IPS-15b (cell line): ENCODE measurements around the gene LYVE1.

Experiments
- H3K27me3 ChIP-seq: one replicate; pipeline ENCODE4 v1.6.1; 2013; ENCODE audit warnings: low read length; ENCODE audit not compliant: control insufficient read depth, insufficient read depth
- H3K36me3 ChIP-seq: one replicate; pipeline ENCODE4 v1.6.1; 2013; ENCODE audit warnings: low read length; ENCODE audit not compliant: control insufficient read depth, insufficient read depth
- H3K4me1 ChIP-seq: one replicate; pipeline ENCODE4 v1.6.1; 2013; ENCODE audit warnings: mild to moderate bottlenecking, low read length; ENCODE audit not compliant: control insufficient read depth, insufficient read depth
- H3K4me3 ChIP-seq: one replicate; pipeline ENCODE4 v1.5.1; 2013; ENCODE audit warnings: low read depth, low read length
- H3K9ac ChIP-seq: one replicate; pipeline ENCODE4 v1.6.1; 2013; ENCODE audit warnings: low read depth, mild to moderate bottlenecking, low read length
- H3K9me3 ChIP-seq: one replicate; pipeline ENCODE4 v1.6.1; 2013; ENCODE audit warnings: mild to moderate bottlenecking, low read length; ENCODE audit not compliant: control insufficient read depth, insufficient read depth

The LYVE1 gene

GRCh38 chr11:10572533-10572932, 4.1 kb upstream of the LYVE1 start:
- H3K9me3 ChIP-seq: no peaks in the 10 kb centered on the region

GRCh38 chr11:10567446-10567845, 1.0 kb downstream of the LYVE1 start:
- H3K4me1 ChIP-seq: no peaks in the 10 kb centered on the region
- no peaks in the 10 kb centered on the region for H3K9me3 ChIP-seq
- H3K4me3 ChIP-seq: no peak overlapping the region
- no peak overlapping the region for H3K9ac ChIP-seq
- H3K27me3 ChIP-seq: no peaks in the 10 kb centered on the region
- no peaks in the 10 kb centered on the region for H3K36me3 ChIP-seq

More at GRCh38 chr11:10572533-10572932, 4.1 kb upstream of the LYVE1 start:
- H3K4me3 ChIP-seq: no peak overlapping the region
- no peaks in the 10 kb centered on the region for H3K36me3 ChIP-seq
- H3K4me1 ChIP-seq: no peaks in the 10 kb centered on the region
- H3K27me3 ChIP-seq: no peaks in the 10 kb centered on the region
- no peak overlapping the region for H3K9ac ChIP-seq

DNA sequence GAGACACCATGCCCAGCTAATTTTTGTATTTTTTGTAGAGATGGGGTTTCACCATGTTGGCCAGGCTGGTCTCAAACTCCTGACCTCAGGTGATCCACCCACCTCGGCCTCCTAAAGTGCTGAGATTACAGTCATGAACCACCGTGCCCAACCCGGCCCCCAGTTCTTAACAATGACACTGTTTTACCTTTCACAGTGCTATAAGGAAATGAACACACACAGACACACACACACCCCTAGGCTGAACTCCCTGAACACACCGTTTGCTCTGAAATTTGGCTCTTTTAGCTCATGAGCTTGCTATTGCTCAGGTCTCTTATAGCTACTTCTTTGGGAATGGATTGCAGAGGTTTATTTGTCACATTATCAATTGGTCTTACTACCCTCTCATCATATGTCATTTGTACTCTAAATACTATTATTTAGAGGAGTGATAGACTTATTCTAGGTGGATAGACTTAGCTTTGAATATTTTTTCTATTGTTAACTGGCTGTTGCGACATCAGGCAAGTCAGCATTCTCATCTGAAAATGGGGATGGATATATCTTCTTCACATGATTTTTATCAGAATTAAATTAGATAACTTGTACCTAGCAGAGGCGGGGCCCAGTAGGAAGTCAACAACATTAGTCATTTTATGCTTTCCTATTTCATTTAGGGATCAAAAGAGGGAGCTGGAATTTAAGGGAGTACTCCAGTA, 2.1 kb downstream of the LYVE1 start:
- Histone ChIP-seq H3K9ac (no peak overlapping the region), H3K36me3 (no peaks in the 10 kb centered on the region), H3K4me3 (no peak overlapping the region), H3K27me3 (no peaks in the 10 kb centered on the region), H3K4me1 (no peaks in the 10 kb centered on the region), H3K9me3 (no peaks in the 10 kb centered on the region)

DNA sequence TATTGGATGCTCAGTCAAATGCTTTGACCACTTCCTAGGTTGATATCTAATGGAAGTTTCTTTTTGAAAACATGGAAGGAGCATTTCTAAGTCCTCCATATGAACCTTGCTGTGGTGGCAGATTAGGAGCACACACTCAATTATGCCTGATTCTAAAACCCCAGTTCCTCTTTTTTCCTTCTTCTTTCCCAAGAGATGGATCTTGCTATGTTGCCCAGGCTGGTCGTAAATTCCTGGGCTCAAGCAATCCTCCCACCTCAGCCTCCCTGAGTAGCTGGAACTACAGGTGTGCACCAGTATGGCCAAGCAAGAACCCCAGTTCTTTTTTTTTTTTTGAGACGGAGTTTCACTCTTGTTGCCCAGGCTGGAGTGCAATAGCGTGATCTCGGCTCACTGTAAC, 3.0 kb downstream of the LYVE1 start:
- H3K36me3 ChIP-seq: no peaks in the 10 kb centered on the region
- H3K9me3 ChIP-seq: no peaks in the 10 kb centered on the region
- no peak overlapping the region for H3K9ac ChIP-seq
- H3K4me3 ChIP-seq: no peak overlapping the region
- H3K27me3 ChIP-seq: no peaks in the 10 kb centered on the region
- H3K4me1 ChIP-seq: no peaks in the 10 kb centered on the region

GRCh38 chr11:10564696-10565318, 3.7 kb downstream of the LYVE1 start:
- Histone ChIP-seq H3K36me3 (no peaks in the 10 kb centered on the region), H3K27me3 (no peaks in the 10 kb centered on the region), H3K4me1 (no peaks in the 10 kb centered on the region), H3K9me3 (no peaks in the 10 kb centered on the region), H3K9ac (no peak overlapping the region), H3K4me3 (no peak overlapping the region)

GRCh38 chr11:10564030-10564429, 4.4 kb downstream of the LYVE1 start:
- H3K4me3 ChIP-seq: no peak overlapping the region
- H3K36me3 ChIP-seq: no peaks in the 10 kb centered on the region
- H3K27me3 ChIP-seq: no peaks in the 10 kb centered on the region
- no peaks in the 10 kb centered on the region for H3K9me3 ChIP-seq
- H3K4me1 ChIP-seq: no peaks in the 10 kb centered on the region
- H3K9ac ChIP-seq: no peak overlapping the region

- H3K4me3 ChIP-seq: no peak overlapping the region
- no peak overlapping the region for H3K9ac ChIP-seq
Measured at GRCh38 chr11:10561947-10562346, 6.5 kb downstream of the LYVE1 start.

DNA sequence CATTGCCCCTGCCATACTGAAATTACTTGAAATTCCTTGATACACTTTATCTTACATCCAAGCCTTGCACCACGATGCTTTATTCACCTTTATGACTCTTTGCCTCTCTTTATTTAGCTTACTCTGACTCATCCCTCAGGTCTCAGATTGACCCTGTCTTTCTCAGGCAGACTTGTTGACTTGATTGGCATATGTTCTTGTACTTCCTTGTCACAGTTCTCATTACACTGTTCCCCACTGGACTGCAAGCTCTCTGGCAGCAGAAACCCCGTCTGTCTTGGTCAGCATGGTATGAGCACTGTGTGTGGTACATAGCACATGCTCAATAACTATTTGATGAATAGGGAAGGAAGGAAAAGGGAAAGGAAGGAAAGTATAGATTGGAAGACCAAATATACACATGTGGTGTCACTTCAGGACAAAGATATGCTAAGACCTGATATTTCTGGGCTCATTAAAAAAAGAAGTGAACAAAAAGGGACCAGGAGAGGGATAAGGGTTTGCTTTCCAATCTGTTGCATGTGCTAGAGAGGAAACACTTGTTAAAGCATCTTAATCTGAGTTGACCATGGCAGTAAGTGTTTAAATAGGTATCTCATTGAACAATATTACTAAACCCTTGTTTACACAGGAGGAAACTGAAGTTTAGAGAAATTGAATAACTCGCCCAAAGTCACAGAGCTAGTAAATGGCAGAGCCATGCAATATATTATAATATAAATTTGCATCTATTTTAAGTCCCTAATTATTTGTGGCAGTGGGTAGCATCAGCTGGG, 7.2 kb downstream of the LYVE1 start:
- no peak overlapping the region for H3K4me3 ChIP-seq
- H3K4me1 ChIP-seq: no peaks in the 10 kb centered on the region

More at GRCh38 chr11:10561947-10562346, 6.5 kb downstream of the LYVE1 start:
- H3K9me3 ChIP-seq: no peaks in the 10 kb centered on the region
- no peaks in the 10 kb centered on the region for H3K4me1 ChIP-seq
- no peaks in the 10 kb centered on the region for H3K36me3 ChIP-seq
- no peaks in the 10 kb centered on the region for H3K27me3 ChIP-seq

GRCh38 chr11:10558288-10558687, 10.2 kb downstream of the LYVE1 start:
- Histone ChIP-seq H3K9ac (no peak overlapping the region), H3K4me3 (no peak overlapping the region), H3K27me3 (no peaks in the 10 kb centered on the region)

More for the DNA sequence above, 7.2 kb downstream of the LYVE1 start:
- no peaks in the 10 kb centered on the region for H3K27me3 ChIP-seq
- H3K9ac ChIP-seq: no peak overlapping the region
- no peaks in the 10 kb centered on the region for H3K36me3 ChIP-seq
- H3K9me3 ChIP-seq: no peaks in the 10 kb centered on the region

GRCh38 chr11:10556590-10556989, 11.9 kb downstream of the LYVE1 start:
- no peak overlapping the region for H3K9ac ChIP-seq
- no peaks in the 10 kb centered on the region for H3K9me3 ChIP-seq
- no peaks in the 10 kb centered on the region for H3K27me3 ChIP-seq
- H3K4me3 ChIP-seq: no peak overlapping the region
- H3K36me3 ChIP-seq: no peaks in the 10 kb centered on the region
- peaks cover 2% of the 10 kb centered on the region for H3K4me1 ChIP-seq

More at GRCh38 chr11:10558288-10558687, 10.2 kb downstream of the LYVE1 start:
- Histone ChIP-seq H3K4me1 (peaks cover 2% of the 10 kb centered on the region), H3K9me3 (no peaks in the 10 kb centered on the region), H3K36me3 (no peaks in the 10 kb centered on the region)

DNA sequence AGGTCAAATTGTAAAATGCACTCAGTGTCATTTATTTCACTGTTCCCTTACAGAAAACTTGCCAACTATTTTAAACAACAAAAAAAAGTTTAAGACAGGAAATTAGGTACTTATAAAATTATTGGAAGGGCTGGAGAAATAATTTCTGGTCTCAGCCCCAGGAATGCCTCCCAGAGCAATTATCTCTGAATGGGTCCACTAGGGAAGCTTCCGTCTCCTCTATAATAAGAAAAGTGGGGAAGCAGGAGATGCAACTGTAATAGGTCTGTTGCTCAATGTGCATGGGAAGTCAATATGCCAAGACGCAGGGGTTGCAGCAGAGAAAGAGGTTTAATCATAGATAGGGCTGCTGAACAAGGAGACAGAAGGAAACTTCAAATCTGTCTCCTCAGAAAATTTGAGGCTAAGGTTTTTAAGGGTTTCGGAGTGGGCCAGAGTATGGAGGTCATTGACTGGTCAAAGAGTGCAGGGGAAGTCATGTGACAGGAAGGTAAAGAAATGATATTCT, 16.6 kb downstream of the LYVE1 start:
- Histone ChIP-seq H3K9me3 (no peaks in the 10 kb centered on the region), H3K27me3 (no peaks in the 10 kb centered on the region), H3K9ac (no peak overlapping the region), H3K36me3 (no peaks in the 10 kb centered on the region), H3K4me3 (no peak overlapping the region), H3K4me1 (peaks cover 2% of the 10 kb centered on the region)
